ENCODE measurements around the gene HDGF. TPM values are rescaled to one million over a fixed set of nuclear protein-coding genes. Genes with fewer than 3 reads are reported as not detected.

HDGF gene
- total and polyA plus RNA-seq, 4 donors: 41.7 to 148 (median 119) TPM

GRCh38 chr1:156789621-156790318 is 38.3 kb upstream of the HDGF start:
- H3K27me3 ChIP-seq (ENCODE audit: control insufficient read depth in 4 of 4, insufficient read depth in 4 of 4, low read length in 3 of 4): no peaks in the 10 kb centered on the region
- no peaks in the 10 kb centered on the region for H3K4me1 ChIP-seq (ENCODE audit: control insufficient read depth in 4 of 4, insufficient read depth in 4 of 4, low read length in 3 of 4)
- DNase-seq (ENCODE audit: low spot score): no peak
- H3K9ac ChIP-seq (ENCODE audit: low read depth in 1 of 2, low read length in 2 of 2): no peak overlapping the region
- H3K27ac ChIP-seq (ENCODE audit: low read depth in 1 of 2, low read length in 2 of 2): no peak overlapping the region
- no peak overlapping the region for H3K4me3 ChIP-seq (ENCODE audit: low read depth in 1 of 3, low read length in 3 of 3)
- no peaks in the 10 kb centered on the region for H3K9me3 ChIP-seq (ENCODE audit: control insufficient read depth in 4 of 4, low read length in 3 of 4)
- WGBS: 84% methylated on average over 4 of the region's 4 CpGs
- peaks cover 13 to 62% (median 42%) of the 10 kb centered on the region in 4 donors for H3K36me3 ChIP-seq (ENCODE audit: control insufficient read depth in 4 of 4, insufficient read depth in 3 of 4, low read depth in 1 of 4, low read length in 3 of 4)
- TF ChIP-seq RXRA (IDR thresholded peaks at IDR 0.05): no peak
- TF ChIP-seq GABPA (IDR thresholded peaks at IDR 0.05 in 1 of 2, conservative IDR thresholded peaks at IDR 0.05 in 1 of 2): no peak
- TF ChIP-seq FOXA1 (IDR thresholded peaks at IDR 0.05): no peak
- TF ChIP-seq, protein P1, sequence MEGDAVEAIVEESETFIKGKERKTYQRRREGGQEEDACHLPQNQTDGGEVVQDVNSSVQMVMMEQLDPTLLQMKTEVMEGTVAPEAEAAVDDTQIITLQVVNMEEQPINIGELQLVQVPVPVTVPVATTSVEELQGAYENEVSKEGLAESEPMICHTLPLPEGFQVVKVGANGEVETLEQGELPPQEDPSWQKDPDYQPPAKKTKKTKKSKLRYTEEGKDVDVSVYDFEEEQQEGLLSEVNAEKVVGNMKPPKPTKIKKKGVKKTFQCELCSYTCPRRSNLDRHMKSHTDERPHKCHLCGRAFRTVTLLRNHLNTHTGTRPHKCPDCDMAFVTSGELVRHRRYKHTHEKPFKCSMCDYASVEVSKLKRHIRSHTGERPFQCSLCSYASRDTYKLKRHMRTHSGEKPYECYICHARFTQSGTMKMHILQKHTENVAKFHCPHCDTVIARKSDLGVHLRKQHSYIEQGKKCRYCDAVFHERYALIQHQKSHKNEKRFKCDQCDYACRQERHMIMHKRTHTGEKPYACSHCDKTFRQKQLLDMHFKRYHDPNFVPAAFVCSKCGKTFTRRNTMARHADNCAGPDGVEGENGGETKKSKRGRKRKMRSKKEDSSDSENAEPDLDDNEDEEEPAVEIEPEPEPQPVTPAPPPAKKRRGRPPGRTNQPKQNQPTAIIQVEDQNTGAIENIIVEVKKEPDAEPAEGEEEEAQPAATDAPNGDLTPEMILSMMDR (IDR thresholded peaks at IDR 0.05; ENCODE audit: low read depth, low read length, missing input control): no peak
- no peak for TF ChIP-seq NR2F2 (IDR thresholded peaks at IDR 0.05)
- no peak for TF ChIP-seq YY1 (IDR thresholded peaks at IDR 0.05)
- TF ChIP-seq REST (IDR thresholded peaks at IDR 0.05): no peak
- no peak for TF ChIP-seq HNF4G (IDR thresholded peaks at IDR 0.05)
- no peak for TF ChIP-seq TAF1 (conservative IDR thresholded peaks at IDR 0.05)
- TF ChIP-seq, protein P2, sequence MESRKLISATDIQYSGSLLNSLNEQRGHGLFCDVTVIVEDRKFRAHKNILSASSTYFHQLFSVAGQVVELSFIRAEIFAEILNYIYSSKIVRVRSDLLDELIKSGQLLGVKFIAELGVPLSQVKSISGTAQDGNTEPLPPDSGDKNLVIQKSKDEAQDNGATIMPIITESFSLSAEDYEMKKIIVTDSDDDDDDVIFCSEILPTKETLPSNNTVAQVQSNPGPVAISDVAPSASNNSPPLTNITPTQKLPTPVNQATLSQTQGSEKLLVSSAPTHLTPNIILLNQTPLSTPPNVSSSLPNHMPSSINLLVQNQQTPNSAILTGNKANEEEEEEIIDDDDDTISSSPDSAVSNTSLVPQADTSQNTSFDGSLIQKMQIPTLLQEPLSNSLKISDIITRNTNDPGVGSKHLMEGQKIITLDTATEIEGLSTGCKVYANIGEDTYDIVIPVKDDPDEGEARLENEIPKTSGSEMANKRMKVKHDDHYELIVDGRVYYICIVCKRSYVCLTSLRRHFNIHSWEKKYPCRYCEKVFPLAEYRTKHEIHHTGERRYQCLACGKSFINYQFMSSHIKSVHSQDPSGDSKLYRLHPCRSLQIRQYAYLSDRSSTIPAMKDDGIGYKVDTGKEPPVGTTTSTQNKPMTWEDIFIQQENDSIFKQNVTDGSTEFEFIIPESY (IDR thresholded peaks at IDR 0.05): no peak
- TF ChIP-seq EGR1 (IDR thresholded peaks at IDR 0.05; ENCODE audit: low read depth in 2 of 2): no peak
- TF ChIP-seq SP1 (IDR thresholded peaks at IDR 0.05): no peak
- no peak for TF ChIP-seq FOXA2 (IDR thresholded peaks at IDR 0.05)
- no peak for TF ChIP-seq MAX (IDR thresholded peaks at IDR 0.05)
- TF ChIP-seq ATF3 (IDR thresholded peaks at IDR 0.05): no peak
- no peak for TF ChIP-seq JUND (IDR thresholded peaks at IDR 0.05)
- TF ChIP-seq HNF4A (conservative IDR thresholded peaks at IDR 0.05): no peak
